ENCODE data around the gene GSE1. TPM values are rescaled to one million over a fixed set of nuclear protein-coding genes. Genes with fewer than 3 reads are reported as not detected.

The GSE1 gene
- total and polyA plus RNA-seq, 2 of the 13 experiments (the other 11 are each of a cell fraction or from before 2014, with no cell fraction given), result 16.1 to 31.2 TPM

DNA sequence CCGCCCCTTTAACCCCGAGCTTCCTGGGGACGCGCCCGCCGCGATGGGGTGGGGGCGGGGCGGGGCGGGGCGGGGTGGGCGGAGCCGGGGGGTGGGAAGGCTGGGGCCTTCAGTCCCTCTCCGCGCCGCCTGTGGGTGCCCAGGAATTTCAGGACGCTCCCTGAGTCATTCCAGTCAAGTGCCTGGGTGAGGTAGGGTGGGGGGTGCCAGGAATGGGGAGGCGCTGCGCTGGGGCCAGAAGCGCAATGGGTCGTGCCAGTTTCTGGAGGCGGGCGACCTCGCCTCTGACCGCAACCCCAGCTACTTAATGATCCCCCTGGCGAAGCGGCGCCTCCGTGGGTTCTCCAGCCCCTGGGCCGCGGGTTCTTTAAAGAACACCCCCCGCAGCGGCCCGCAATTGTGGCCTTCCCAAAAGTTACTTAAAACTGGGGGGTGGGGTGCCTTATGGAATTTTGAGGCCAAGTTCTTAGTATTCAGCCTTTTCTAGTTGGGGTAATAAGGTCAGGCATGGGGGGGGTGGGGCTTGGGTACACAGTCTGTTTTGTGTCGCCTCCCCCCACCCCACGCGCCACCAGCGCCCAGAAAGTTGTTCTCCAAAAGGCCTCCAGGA lies 826 bp upstream of the GSE1 start (continued):
- TF ChIP-seq ZSCAN9 (CRISPR knock-in tag; IDR thresholded peaks at IDR 0.05; ENCODE audit: borderline replicate concordance), result no peak
- TF ChIP-seq KAT2B (IDR thresholded peaks at IDR 0.05; ENCODE audit: borderline replicate concordance, low read depth, low read length), result no peak
- TF ChIP-seq NFIC (IDR thresholded peaks at IDR 0.05; ENCODE audit: low read length), result no peak
- TF ChIP-seq ATF7-NPFF (CRISPR knock-in tag; IDR thresholded peaks at IDR 0.05; ENCODE audit: low read depth), result no peak
- TF ChIP-seq CAMTA2 (CRISPR knock-in tag; IDR thresholded peaks at IDR 0.05; ENCODE audit: borderline replicate concordance), result no peak; the same call in 1 of the 2 replicates
- TF ChIP-seq, protein P1, sequence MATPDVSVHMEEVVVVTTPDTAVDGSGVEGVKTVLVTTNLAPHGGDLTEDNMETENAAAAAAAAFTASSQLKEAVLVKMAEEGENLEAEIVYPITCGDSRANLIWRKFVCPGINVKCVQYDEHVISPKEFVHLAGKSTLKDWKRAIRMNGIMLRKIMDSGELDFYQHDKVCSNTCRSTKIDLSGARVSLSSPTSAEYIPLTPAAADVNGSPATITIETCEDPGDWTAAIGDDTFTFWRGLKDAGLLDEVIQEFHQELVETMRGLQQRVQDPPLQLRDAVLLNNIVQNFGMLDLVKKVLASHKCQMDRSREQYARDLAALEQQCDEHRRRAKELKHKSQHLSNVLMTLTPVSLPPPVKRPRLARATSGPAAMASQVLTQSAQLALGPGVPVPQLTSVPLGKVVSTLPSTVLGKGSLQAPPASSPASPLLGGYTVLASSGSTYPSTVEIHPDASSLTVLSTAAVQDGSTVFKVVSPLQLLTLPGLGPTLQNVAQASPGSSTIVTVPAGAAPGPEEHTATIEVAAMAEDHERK (CRISPR knock-in tag; IDR thresholded peaks at IDR 0.05; ENCODE audit: low read depth), result no peak
- TF ChIP-seq ZNF230 (CRISPR knock-in tag; IDR thresholded peaks at IDR 0.05), result no peak
- TF ChIP-seq ZNF598 (CRISPR knock-in tag; IDR thresholded peaks at IDR 0.05; ENCODE audit: borderline replicate concordance), result no peak
- TF ChIP-seq MAFK (conservative IDR thresholded peaks at IDR 0.05 in 1 of 2, IDR thresholded peaks at IDR 0.05 in 1 of 2; ENCODE audit: low read length in 2 of 2), result no peak
- TF ChIP-seq SALL1 (CRISPR knock-in tag; IDR thresholded peaks at IDR 0.05), result no peak; the same call in 1 of the 2 replicates
- peak; percentile 9 for TF ChIP-seq ZEB1 (IDR thresholded peaks at IDR 0.05; ENCODE audit: insufficient replicate concordance, low read depth)
- TF ChIP-seq ZNF614 (CRISPR knock-in tag; IDR thresholded peaks at IDR 0.05; ENCODE audit: borderline replicate concordance), result no peak
- no peak for TF ChIP-seq KLF13 (CRISPR knock-in tag; IDR thresholded peaks at IDR 0.05)
- TF ChIP-seq, protein P2, sequence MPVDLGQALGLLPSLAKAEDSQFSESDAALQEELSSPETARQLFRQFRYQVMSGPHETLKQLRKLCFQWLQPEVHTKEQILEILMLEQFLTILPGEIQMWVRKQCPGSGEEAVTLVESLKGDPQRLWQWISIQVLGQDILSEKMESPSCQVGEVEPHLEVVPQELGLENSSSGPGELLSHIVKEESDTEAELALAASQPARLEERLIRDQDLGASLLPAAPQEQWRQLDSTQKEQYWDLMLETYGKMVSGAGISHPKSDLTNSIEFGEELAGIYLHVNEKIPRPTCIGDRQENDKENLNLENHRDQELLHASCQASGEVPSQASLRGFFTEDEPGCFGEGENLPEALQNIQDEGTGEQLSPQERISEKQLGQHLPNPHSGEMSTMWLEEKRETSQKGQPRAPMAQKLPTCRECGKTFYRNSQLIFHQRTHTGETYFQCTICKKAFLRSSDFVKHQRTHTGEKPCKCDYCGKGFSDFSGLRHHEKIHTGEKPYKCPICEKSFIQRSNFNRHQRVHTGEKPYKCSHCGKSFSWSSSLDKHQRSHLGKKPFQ (CRISPR knock-in tag; IDR thresholded peaks at IDR 0.05; ENCODE audit: insufficient replicate concordance), result no peak
- TF ChIP-seq ZNF263 (CRISPR knock-in tag; IDR thresholded peaks at IDR 0.05), result no peak
- no peak for TF ChIP-seq ZMYM3 (CRISPR knock-in tag; IDR thresholded peaks at IDR 0.05)
- no peak for TF ChIP-seq HNF4A (CRISPR knock-in tag; IDR thresholded peaks at IDR 0.05)
- no peak for TF ChIP-seq ARNT (IDR thresholded peaks at IDR 0.05)
- no peak for TF ChIP-seq NBN (conservative IDR thresholded peaks at IDR 0.05)
- TF ChIP-seq TMF1 (CRISPR knock-in tag; IDR thresholded peaks at IDR 0.05; ENCODE audit: low read depth), result no peak
- TF ChIP-seq DPF2 (CRISPR knock-in tag; IDR thresholded peaks at IDR 0.05; ENCODE audit: borderline replicate concordance, low read depth), result no peak
- TF ChIP-seq, protein P3, sequence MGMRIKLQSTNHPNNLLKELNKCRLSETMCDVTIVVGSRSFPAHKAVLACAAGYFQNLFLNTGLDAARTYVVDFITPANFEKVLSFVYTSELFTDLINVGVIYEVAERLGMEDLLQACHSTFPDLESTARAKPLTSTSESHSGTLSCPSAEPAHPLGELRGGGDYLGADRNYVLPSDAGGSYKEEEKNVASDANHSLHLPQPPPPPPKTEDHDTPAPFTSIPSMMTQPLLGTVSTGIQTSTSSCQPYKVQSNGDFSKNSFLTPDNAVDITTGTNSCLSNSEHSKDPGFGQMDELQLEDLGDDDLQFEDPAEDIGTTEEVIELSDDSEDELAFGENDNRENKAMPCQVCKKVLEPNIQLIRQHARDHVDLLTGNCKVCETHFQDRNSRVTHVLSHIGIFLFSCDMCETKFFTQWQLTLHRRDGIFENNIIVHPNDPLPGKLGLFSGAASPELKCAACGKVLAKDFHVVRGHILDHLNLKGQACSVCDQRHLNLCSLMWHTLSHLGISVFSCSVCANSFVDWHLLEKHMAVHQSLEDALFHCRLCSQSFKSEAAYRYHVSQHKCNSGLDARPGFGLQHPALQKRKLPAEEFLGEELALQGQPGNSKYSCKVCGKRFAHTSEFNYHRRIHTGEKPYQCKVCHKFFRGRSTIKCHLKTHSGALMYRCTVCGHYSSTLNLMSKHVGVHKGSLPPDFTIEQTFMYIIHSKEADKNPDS (CRISPR knock-in tag; IDR thresholded peaks at IDR 0.05), result no peak
